Measurements from ENCODE around the gene ANKH.

ANKH gene

DNA sequence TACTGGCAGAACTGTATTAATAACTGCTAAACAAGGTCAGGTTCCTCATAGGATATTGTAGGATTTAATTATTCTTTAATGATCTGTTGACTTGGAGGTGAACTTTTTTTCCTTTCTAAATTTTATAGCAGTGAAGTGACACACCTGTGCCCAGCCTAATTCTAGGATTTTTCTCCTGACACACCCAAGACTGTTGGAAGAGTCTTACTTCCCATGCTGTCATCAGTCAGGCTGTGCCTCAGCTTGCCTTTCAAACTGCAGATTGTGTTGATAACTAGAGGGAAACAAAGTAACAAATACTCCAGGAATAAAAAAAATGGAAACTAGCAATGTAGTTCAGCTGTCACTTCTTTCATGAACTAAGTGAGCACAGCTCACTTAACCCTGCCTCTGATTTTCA lies 185.1 kb downstream of the ANKH start:
- H3K4me1 ChIP-seq (ENCODE audit: insufficient read depth, low read length, poor library complexity, severe bottlenecking) = no peaks in the 10 kb centered on the region
- H3F3A ChIP-seq (ENCODE audit: low read depth) = no peaks in the 10 kb centered on the region
- H3K4me3 ChIP-seq (ENCODE audit: low read length, poor library complexity, severe bottlenecking) = no peak overlapping the region
- H2AFZ ChIP-seq (ENCODE audit: low read length) = no peak overlapping the region
- no peaks in the 10 kb centered on the region for H3K27me3 ChIP-seq (ENCODE audit: insufficient read depth, low read length, poor library complexity, severe bottlenecking)
- TF ChIP-seq EZH2phosphoT487 (IDR thresholded peaks at IDR 0.05; ENCODE audit: borderline replicate concordance) (no peak), CTCF (conservative IDR thresholded peaks at IDR 0.05; ENCODE audit: low read length) (no peak)
- no peak overlapping the region for H3K9ac ChIP-seq (ENCODE audit: low read depth, low read length, poor library complexity, severe bottlenecking)
- H3K4me2 ChIP-seq (ENCODE audit: low read depth, low read length, poor library complexity, severe bottlenecking) = no peak overlapping the region
- peaks cover 11% of the 10 kb centered on the region; the same call in 1 of the 2 replicates for H3K79me2 ChIP-seq (ENCODE audit: insufficient read depth, low read length)
- peaks cover 94% of the 10 kb centered on the region for H3K36me3 ChIP-seq (ENCODE audit: insufficient read depth, low read length)
- H4K20me1 ChIP-seq (ENCODE audit: insufficient read depth, low read length, poor library complexity, severe bottlenecking) = peaks cover 6% of the 10 kb centered on the region
- no peaks in the 10 kb centered on the region for H3K9me3 ChIP-seq (ENCODE audit: insufficient read depth, low read depth, low read length)
- no peaks in the 10 kb centered on the region for H3K9me2 ChIP-seq (replicated peaks; ENCODE audit: low read depth, low read length)

GRCh38 chr5:14685757-14686156 lies 185.8 kb downstream of the ANKH start:
- Histone ChIP-seq H3K36me3 (ENCODE audit: insufficient read depth, low read length) (peaks cover 94% of the 10 kb centered on the region), H3K9me2 (replicated peaks; ENCODE audit: low read depth, low read length) (no peaks in the 10 kb centered on the region), H3K9me3 (ENCODE audit: insufficient read depth, low read depth, low read length) (no peaks in the 10 kb centered on the region), H3K27me3 (ENCODE audit: insufficient read depth, low read length, poor library complexity, severe bottlenecking) (no peaks in the 10 kb centered on the region), H4K20me1 (ENCODE audit: insufficient read depth, low read length, poor library complexity, severe bottlenecking) (peaks cover 6% of the 10 kb centered on the region), H3K4me1 (ENCODE audit: insufficient read depth, low read length, poor library complexity, severe bottlenecking) (no peaks in the 10 kb centered on the region), H3K4me3 (ENCODE audit: low read length, poor library complexity, severe bottlenecking) (no peak overlapping the region), H3F3A (ENCODE audit: low read depth) (no peaks in the 10 kb centered on the region), H3K4me2 (ENCODE audit: low read depth, low read length, poor library complexity, severe bottlenecking) (no peak overlapping the region), H3K9ac (ENCODE audit: low read depth, low read length, poor library complexity, severe bottlenecking) (no peak overlapping the region), H2AFZ (ENCODE audit: low read length) (no peak overlapping the region), H3K79me2 (ENCODE audit: insufficient read depth, low read length) (peaks cover 11% of the 10 kb centered on the region; the same call in 1 of the 2 replicates)
- TF ChIP-seq EZH2phosphoT487 (IDR thresholded peaks at IDR 0.05; ENCODE audit: borderline replicate concordance) = no peak
- peak; percentile 76 for TF ChIP-seq CTCF (conservative IDR thresholded peaks at IDR 0.05; ENCODE audit: low read length)

DNA sequence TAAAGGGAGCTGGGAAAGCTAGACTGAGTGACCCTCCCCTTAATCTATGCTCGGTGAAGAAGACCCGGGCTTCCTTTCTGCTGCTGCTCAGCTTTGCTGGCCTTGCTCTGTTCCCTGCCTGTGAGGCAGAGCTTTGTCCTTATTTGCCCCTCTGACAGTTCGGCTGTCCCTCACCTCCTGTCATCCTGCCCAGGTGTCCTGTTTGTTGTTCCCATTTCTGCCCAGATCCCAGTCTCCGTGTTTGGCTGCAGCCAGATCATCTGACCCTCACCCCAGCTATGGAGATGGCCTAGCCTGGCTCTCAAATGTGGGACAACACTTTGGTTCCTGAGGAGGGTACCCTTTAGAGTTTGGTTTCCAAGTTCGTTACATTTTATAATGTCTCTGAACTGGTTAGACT lies 186.8 kb downstream of the ANKH start:
- TF ChIP-seq EZH2phosphoT487 (IDR thresholded peaks at IDR 0.05; ENCODE audit: borderline replicate concordance) = no peak
- TF ChIP-seq CTCF (conservative IDR thresholded peaks at IDR 0.05; ENCODE audit: low read length) = no peak
- Histone ChIP-seq H3K9me3 (ENCODE audit: insufficient read depth, low read depth, low read length) (no peaks in the 10 kb centered on the region), H3K9ac (ENCODE audit: low read depth, low read length, poor library complexity, severe bottlenecking) (no peak overlapping the region), H4K20me1 (ENCODE audit: insufficient read depth, low read length, poor library complexity, severe bottlenecking) (peaks cover 6% of the 10 kb centered on the region), H3K4me1 (ENCODE audit: insufficient read depth, low read length, poor library complexity, severe bottlenecking) (no peaks in the 10 kb centered on the region), H3K9me2 (replicated peaks; ENCODE audit: low read depth, low read length) (no peaks in the 10 kb centered on the region), H3K27me3 (ENCODE audit: insufficient read depth, low read length, poor library complexity, severe bottlenecking) (no peaks in the 10 kb centered on the region), H3K4me3 (ENCODE audit: low read length, poor library complexity, severe bottlenecking) (no peak overlapping the region), H2AFZ (ENCODE audit: low read length) (no peak overlapping the region), H3F3A (ENCODE audit: low read depth) (no peaks in the 10 kb centered on the region), H3K79me2 (ENCODE audit: insufficient read depth, low read length) (peaks cover 15% of the 10 kb centered on the region; the same call in 1 of the 2 replicates), H3K4me2 (ENCODE audit: low read depth, low read length, poor library complexity, severe bottlenecking) (no peak overlapping the region), H3K36me3 (ENCODE audit: insufficient read depth, low read length) (peaks cover 94% of the 10 kb centered on the region)
